GM10847 (cell line): ENCODE data around the gene SRGAP2.
"Not testable (repeated sequence)": the region's sequence is repeated elsewhere in the genome, so short reads cannot be mapped to it uniquely, and the experiment has no call there.

ENCODE experiments used
- POLR2A ChIP-seq: IDR thresholded peaks from 2 replicates; pipeline ENCODE4 v1.6.1; 2011; ENCODE audit not compliant: insufficient read length; ENCODE audit errors: extremely low read depth

The SRGAP2 gene

GRCh38 chr1:206203364-206204158 is at the start of gene SRGAP2:
Gene SRGAP2, plus strand, starts transcription at chr1:206203541. Its CDS starts 2,430 bp downstream, at chr1:206205971.
- TF ChIP-seq POLR2A = not testable (repeated sequence)

- not testable (repeated sequence) for TF ChIP-seq POLR2A
Measured at GRCh38 chr1:206202789-206203363, 465 bp upstream of the SRGAP2 start, which contains the start of gene FAM72A. Gene FAM72A, minus strand, starts transcription at chr1:206202839. Its CDS starts 814 bp downstream, at chr1:206202025.
